SK-N-SH (cell line): Measurements from ENCODE around the gene DCLRE1A.

Experiments used
- EP300 ChIP-seq, 2 experiments: IDR thresholded peaks; 2 replicates each; pipeline versions ENCODE4 v1.4.0 to v1.6.1; 2012; ENCODE audit warnings: borderline replicate concordance in 1 of 2, low read depth in 1 of 2, low read length in 1 of 2
- EZH2phosphoT487 ChIP-seq: fragments of 200-600 bp; sonication (generic); IDR thresholded peaks from 2 replicates; pipeline ENCODE4 v1.6.1; 2017; ENCODE audit warnings: low read depth, mixed run types, mild to moderate bottlenecking, antibody characterized with exemption, moderate library complexity, borderline replicate concordance
- FOSL2 ChIP-seq: IDR thresholded peaks from 2 replicates; pipeline ENCODE4 v1.4.0; 2012; ENCODE audit warnings: low read depth, mild to moderate bottlenecking, moderate library complexity, borderline replicate concordance
- FOXJ3 ChIP-seq: sonication (generic); formaldehyde crosslinking; IDR thresholded peaks from 2 replicates; pipeline ENCODE4 v1.5.1; 2020; ENCODE audit warnings: mild to moderate bottlenecking, missing genetic modification reagents
- JUND ChIP-seq: IDR thresholded peaks from 2 replicates; pipeline ENCODE4 v1.4.0; 2012
- MXI1 ChIP-seq: IDR thresholded peaks from 2 replicates; pipeline ENCODE4 v1.6.1; 2012; ENCODE audit warnings: mild to moderate bottlenecking, low read depth, low read length, improper control_type of control experiment
- POLR2AphosphoS5 ChIP-seq: IDR thresholded peaks from 2 replicates; pipeline ENCODE4 v1.6.1; 2012; ENCODE audit warnings: low read depth, low read length
- REST ChIP-seq: IDR thresholded peaks from 2 replicates; pipeline ENCODE4 v1.6.1; 2012; ENCODE audit warnings: mild to moderate bottlenecking, low read depth, low read length, moderate library complexity
- SMC3 ChIP-seq: IDR thresholded peaks from 2 replicates; pipeline ENCODE4 v1.6.1; 2012; ENCODE audit warnings: low read depth, low read length, improper control_type of control experiment
- TF ChIP-seq, protein P1 (sequence below): fragments of 150-350 bp; IDR thresholded peaks from 2 replicates; pipeline ENCODE4 v1.6.1; 2017; ENCODE audit warnings: antibody characterized with exemption, low read length, low read depth, borderline replicate concordance
- TF ChIP-seq, protein P2 (sequence below): fragments of 200-600 bp; sonication (generic); IDR thresholded peaks from 2 replicates; pipeline ENCODE4 v1.6.1; 2017; ENCODE audit warnings: antibody characterized with exemption, mild to moderate bottlenecking, moderate library complexity
- TF ChIP-seq, protein P3 (sequence below): fragments of 150-350 bp; IDR thresholded peaks from 2 replicates; pipeline ENCODE4 v1.6.1; 2016; ENCODE audit warnings: mild to moderate bottlenecking, low read depth, low read length

DNA sequence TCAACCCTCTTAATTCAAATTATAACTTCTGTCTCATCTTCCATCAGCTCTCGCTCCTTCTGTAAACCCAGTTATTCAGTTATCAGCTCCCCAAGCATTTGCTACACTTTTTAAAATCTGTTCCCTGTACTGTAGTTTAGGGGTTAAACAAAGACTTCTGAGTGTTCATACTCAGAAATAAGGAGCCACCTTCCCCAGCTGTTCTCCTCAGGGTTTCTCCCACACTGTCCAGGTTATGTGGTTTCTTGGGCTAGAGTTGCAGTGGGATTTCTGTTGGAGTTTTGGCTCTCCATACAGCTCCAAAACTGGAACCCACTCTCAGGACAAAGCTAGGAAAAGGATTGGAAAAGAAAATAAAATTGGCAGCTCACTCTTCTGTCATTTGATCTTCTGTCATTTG lies 21.3 kb upstream of the DCLRE1A start:
- no peak for TF ChIP-seq EZH2phosphoT487
- no peak for TF ChIP-seq EP300 (IDR thresholded peaks at IDR 0.05; ENCODE audit: borderline replicate concordance in 1 of 2, low read depth in 1 of 2, low read length in 1 of 2)
- TF ChIP-seq POLR2AphosphoS5: no peak
- TF ChIP-seq, protein P1, sequence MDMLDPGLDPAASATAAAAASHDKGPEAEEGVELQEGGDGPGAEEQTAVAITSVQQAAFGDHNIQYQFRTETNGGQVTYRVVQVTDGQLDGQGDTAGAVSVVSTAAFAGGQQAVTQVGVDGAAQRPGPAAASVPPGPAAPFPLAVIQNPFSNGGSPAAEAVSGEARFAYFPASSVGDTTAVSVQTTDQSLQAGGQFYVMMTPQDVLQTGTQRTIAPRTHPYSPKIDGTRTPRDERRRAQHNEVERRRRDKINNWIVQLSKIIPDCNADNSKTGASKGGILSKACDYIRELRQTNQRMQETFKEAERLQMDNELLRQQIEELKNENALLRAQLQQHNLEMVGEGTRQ: no peak
- TF ChIP-seq, protein P2, sequence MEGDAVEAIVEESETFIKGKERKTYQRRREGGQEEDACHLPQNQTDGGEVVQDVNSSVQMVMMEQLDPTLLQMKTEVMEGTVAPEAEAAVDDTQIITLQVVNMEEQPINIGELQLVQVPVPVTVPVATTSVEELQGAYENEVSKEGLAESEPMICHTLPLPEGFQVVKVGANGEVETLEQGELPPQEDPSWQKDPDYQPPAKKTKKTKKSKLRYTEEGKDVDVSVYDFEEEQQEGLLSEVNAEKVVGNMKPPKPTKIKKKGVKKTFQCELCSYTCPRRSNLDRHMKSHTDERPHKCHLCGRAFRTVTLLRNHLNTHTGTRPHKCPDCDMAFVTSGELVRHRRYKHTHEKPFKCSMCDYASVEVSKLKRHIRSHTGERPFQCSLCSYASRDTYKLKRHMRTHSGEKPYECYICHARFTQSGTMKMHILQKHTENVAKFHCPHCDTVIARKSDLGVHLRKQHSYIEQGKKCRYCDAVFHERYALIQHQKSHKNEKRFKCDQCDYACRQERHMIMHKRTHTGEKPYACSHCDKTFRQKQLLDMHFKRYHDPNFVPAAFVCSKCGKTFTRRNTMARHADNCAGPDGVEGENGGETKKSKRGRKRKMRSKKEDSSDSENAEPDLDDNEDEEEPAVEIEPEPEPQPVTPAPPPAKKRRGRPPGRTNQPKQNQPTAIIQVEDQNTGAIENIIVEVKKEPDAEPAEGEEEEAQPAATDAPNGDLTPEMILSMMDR: no peak
- TF ChIP-seq, protein P3, sequence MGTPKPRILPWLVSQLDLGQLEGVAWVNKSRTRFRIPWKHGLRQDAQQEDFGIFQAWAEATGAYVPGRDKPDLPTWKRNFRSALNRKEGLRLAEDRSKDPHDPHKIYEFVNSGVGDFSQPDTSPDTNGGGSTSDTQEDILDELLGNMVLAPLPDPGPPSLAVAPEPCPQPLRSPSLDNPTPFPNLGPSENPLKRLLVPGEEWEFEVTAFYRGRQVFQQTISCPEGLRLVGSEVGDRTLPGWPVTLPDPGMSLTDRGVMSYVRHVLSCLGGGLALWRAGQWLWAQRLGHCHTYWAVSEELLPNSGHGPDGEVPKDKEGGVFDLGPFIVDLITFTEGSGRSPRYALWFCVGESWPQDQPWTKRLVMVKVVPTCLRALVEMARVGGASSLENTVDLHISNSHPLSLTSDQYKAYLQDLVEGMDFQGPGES: no peak
- no peak for TF ChIP-seq FOXJ3 (CRISPR knock-in tag)
- TF ChIP-seq MXI1: no peak
- no peak for TF ChIP-seq FOSL2
- TF ChIP-seq SMC3: no peak
- TF ChIP-seq JUND: no peak
- TF ChIP-seq REST: no peak
